HepG2 (cell line): ENCODE data around the gene CTRL. TPM values are rescaled to one million over a fixed set of nuclear protein-coding genes. Genes with fewer than 3 reads are reported as not detected.

Experiments used
- FLYWCH1 ChIP-seq: sonication (generic); formaldehyde crosslinking; IDR thresholded peaks from 2 replicates; pipeline ENCODE4 v1.8.1; 2023; ENCODE audit warnings: mild to moderate bottlenecking, missing genetic modification reagents
- HNRNPK ChIP-seq: fragments of 200-400 bp; formaldehyde crosslinking; IDR thresholded peaks from 2 replicates; pipeline ENCODE4 v1.6.1; 2018; ENCODE audit warnings: low read length, low read depth, moderate library complexity, mild to moderate bottlenecking; ENCODE audit not compliant: poor library complexity, severe bottlenecking
- PATZ1 ChIP-seq: sonication (generic); formaldehyde crosslinking; IDR thresholded peaks from 2 replicates; pipeline ENCODE4 v1.4.0; 2020; ENCODE audit warnings: missing genetic modification reagents
- RCOR2 ChIP-seq: IDR thresholded peaks from 2 replicates; pipeline ENCODE4 v1.6.1; 2016; ENCODE audit warnings: missing biosample characterization, missing genetic modification reagents
- RORA ChIP-seq: sonication (generic); formaldehyde crosslinking; IDR thresholded peaks from 2 replicates; pipeline ENCODE4 v1.5.0; 2020; ENCODE audit warnings: mild to moderate bottlenecking, missing genetic modification reagents, moderate library complexity
- SRSF4 ChIP-seq: fragments of 200-400 bp; formaldehyde crosslinking; IDR thresholded peaks from one replicate; pipeline ENCODE4 v1.6.1; 2018; ENCODE audit warnings: mild to moderate bottlenecking, low read depth, low read length, moderate library complexity; ENCODE audit not compliant: poor library complexity, severe bottlenecking
- TRAFD1 ChIP-seq: sonication (generic); formaldehyde crosslinking; IDR thresholded peaks from 2 replicates; pipeline ENCODE4 v1.5.1; 2020; ENCODE audit warnings: missing genetic modification reagents, mild to moderate bottlenecking, borderline replicate concordance
- ZNF333 ChIP-seq: sonication (generic); formaldehyde crosslinking; IDR thresholded peaks from 2 replicates; pipeline ENCODE4 v1.4.0; 2020; ENCODE audit warnings: mild to moderate bottlenecking, missing genetic modification reagents, borderline replicate concordance
- ZNF407 ChIP-seq: sonication (generic); formaldehyde crosslinking; IDR thresholded peaks from one replicate; pipeline ENCODE4 v1.5.1; 2020; ENCODE audit warnings: mild to moderate bottlenecking, missing genetic modification reagents; ENCODE audit errors: not compliant biosample characterization
- ZNF530 ChIP-seq: sonication (generic); formaldehyde crosslinking; IDR thresholded peaks from 2 replicates; pipeline ENCODE4 v1.5.0; 2020; ENCODE audit warnings: low read depth, mild to moderate bottlenecking, missing genetic modification reagents
- ZNF570 ChIP-seq: sonication (generic); formaldehyde crosslinking; IDR thresholded peaks from 2 replicates; pipeline ENCODE4 v1.4.0; 2020; ENCODE audit warnings: mild to moderate bottlenecking, missing genetic modification reagents, borderline replicate concordance
- ZNF577 ChIP-seq: sonication (generic); formaldehyde crosslinking; IDR thresholded peaks from 2 replicates; pipeline ENCODE4 v1.4.0; 2020; ENCODE audit warnings: mild to moderate bottlenecking, low read depth, missing genetic modification reagents, borderline replicate concordance
- ZNF672 ChIP-seq: sonication (generic); formaldehyde crosslinking; IDR thresholded peaks from 2 replicates; pipeline ENCODE4 v1.8.1; 2022; ENCODE audit warnings: missing genetic modification reagents
- ZNF780A ChIP-seq: sonication (generic); formaldehyde crosslinking; IDR thresholded peaks from 2 replicates; pipeline ENCODE4 v1.8.0; 2022; ENCODE audit warnings: mild to moderate bottlenecking, missing genetic modification reagents, moderate library complexity
- ZNF850 ChIP-seq: sonication (generic); formaldehyde crosslinking; conservative IDR thresholded peaks from 2 replicates; pipeline ENCODE4 v1.9.0; 2021; ENCODE audit warnings: mild to moderate bottlenecking, missing genetic modification reagents
- polyA plus RNA-seq, 8 experiments: library from polyadenylated mRNA; depleted of rRNA in 3 of 8; stranded (reverse) in 7 of 8; unstranded in 1 of 8; fragments of >200 nt; fragmentation: Illumina TruSeq in 4 of 8; extraction: Trizol in 4 of 8; gene quantifications; 2 replicates each; pipeline versions ENCODE4 v1.2.1 to v1.2.3, GENCODE V29; 2011 to 2016; ENCODE audit warnings: low read depth in 4 of 8, missing spikeins in 1 of 8, mixed read lengths in 1 of 8; ENCODE audit not compliant: insufficient read depth in 1 of 8
- total RNA-seq, 5 experiments: library from RNA; depleted of rRNA; stranded (reverse); fragments of >200 nt; fragmentation: Illumina TruSeq; extraction: Trizol; gene quantifications; 2 replicates each; pipeline ENCODE4 v1.2.3, GENCODE V29; 2016; ENCODE audit warnings: low read depth in 1 of 5

CTRL gene
- total and polyA plus RNA-seq, 2 of the 13 experiments (the other 11 are each of a cell fraction or from before 2014, with no cell fraction given), result 1.9 to 2.7 TPM

GRCh38 chr16:67935402-67936123 lies 3.9 kb upstream of the CTRL start (continued):
- TF ChIP-seq TRAFD1 (CRISPR knock-in tag) (peak; percentile 67; the same call in 1 of the 2 replicates), HNRNPK (peak; percentile 91), ZNF407 (peak; percentile 80), RORA (CRISPR knock-in tag) (no peak), SRSF4 (no peak), ZNF850 (CRISPR knock-in tag) (no peak), ZNF577 (CRISPR knock-in tag) (0 out of 2 replicates have a peak, but pooled peaks have one; percentile 53), ZNF570 (CRISPR knock-in tag) (no peak; the same call in 1 of the 2 replicates), ZNF333 (CRISPR knock-in tag) (peak; percentile 93; the same call in 1 of the 2 replicates), ZNF780A (no peak), FLYWCH1 (CRISPR knock-in tag) (no peak), RCOR2 (CRISPR knock-in tag) (0 out of 2 replicates have a peak, but pooled peaks have one; percentile 67), ZNF672 (no peak), PATZ1 (CRISPR knock-in tag) (peak; percentile 93), ZNF530 (CRISPR knock-in tag) (no peak)
